Breast epithelium (tissue), 3 donors: ENCODE results near the gene SHROOM3.

Experiments used
- POLR2A ChIP-seq: fragments of 450-650 bp; IDR thresholded peaks from one replicate; pipeline ENCODE4 v1.6.1; 2016; ENCODE audit warnings: antibody characterized with exemption, mild to moderate bottlenecking, moderate library complexity
- POLR2AphosphoS5 ChIP-seq, 3 donors: sonication (generic); formaldehyde crosslinking; IDR thresholded peaks; one replicate each; pipeline ENCODE4 v1.6.1; 2017; ENCODE audit warnings: antibody characterized with exemption in 3 of 3
- TF ChIP-seq, protein P1 (sequence below), 3 donors: fragments of 450-650 bp; IDR thresholded peaks; one replicate each; pipeline ENCODE4 v1.5.1; 2016 to 2017; ENCODE audit warnings: antibody characterized with exemption in 3 of 3, mild to moderate bottlenecking in 3 of 3, moderate library complexity in 3 of 3

DNA sequence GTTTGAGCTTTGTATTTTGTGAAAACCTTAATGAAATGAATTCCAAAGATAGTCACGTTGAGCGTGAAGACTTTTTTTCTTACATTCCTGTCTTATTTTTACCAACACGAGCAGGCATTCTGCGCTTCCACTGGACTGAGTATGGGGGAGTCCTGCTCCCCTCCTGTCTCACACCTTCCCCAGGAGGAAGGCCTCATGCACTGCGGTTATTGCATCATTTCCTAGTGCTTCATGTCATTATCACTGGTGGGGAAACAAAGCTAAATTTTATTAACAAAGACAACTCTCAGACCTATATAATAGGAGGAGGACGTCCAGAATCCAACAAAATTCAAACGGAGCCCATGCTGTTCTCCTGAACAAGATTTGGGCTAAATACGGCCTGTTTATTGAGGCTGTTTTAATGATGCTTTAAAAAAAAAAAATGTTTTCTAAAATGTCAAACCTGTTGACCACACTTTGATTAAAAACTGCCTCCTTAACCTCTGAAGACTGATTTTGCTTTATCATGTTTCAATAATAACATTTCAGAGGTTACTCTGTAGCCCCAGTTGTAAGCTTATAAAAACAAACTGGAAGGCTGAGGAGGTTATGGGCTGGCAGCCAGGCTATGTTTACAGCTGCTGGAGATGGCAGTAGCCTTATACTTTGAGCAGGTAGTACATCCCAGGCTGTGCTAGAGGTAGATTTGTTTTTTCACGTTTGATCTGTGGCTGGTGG is 344.9 kb downstream of the SHROOM3 start:
- TF ChIP-seq, protein P1, sequence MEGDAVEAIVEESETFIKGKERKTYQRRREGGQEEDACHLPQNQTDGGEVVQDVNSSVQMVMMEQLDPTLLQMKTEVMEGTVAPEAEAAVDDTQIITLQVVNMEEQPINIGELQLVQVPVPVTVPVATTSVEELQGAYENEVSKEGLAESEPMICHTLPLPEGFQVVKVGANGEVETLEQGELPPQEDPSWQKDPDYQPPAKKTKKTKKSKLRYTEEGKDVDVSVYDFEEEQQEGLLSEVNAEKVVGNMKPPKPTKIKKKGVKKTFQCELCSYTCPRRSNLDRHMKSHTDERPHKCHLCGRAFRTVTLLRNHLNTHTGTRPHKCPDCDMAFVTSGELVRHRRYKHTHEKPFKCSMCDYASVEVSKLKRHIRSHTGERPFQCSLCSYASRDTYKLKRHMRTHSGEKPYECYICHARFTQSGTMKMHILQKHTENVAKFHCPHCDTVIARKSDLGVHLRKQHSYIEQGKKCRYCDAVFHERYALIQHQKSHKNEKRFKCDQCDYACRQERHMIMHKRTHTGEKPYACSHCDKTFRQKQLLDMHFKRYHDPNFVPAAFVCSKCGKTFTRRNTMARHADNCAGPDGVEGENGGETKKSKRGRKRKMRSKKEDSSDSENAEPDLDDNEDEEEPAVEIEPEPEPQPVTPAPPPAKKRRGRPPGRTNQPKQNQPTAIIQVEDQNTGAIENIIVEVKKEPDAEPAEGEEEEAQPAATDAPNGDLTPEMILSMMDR (IDR thresholded peaks at IDR 0.05): no peak
- TF ChIP-seq POLR2A (no peak), POLR2AphosphoS5 (IDR thresholded peaks at IDR 0.05) (no peak)
